OCI-M2 (cell line): Measurements from ENCODE around the gene RTP2.
"Not testable (repeated sequence)": the region's sequence is repeated elsewhere in the genome, so short reads cannot be mapped to it uniquely, and the experiment has no call there.

Experiments
- DNase-seq: peaks from one replicate; lab custom pipeline; 2025; ENCODE audit not compliant: unreplicated experiment; lab: John Stamatoyannopoulos, UW

RTP2 gene

GRCh38 chr3:187717572-187717971 is 15.2 kb upstream of the RTP2 start:
- DNase-seq: no peak

DNA sequence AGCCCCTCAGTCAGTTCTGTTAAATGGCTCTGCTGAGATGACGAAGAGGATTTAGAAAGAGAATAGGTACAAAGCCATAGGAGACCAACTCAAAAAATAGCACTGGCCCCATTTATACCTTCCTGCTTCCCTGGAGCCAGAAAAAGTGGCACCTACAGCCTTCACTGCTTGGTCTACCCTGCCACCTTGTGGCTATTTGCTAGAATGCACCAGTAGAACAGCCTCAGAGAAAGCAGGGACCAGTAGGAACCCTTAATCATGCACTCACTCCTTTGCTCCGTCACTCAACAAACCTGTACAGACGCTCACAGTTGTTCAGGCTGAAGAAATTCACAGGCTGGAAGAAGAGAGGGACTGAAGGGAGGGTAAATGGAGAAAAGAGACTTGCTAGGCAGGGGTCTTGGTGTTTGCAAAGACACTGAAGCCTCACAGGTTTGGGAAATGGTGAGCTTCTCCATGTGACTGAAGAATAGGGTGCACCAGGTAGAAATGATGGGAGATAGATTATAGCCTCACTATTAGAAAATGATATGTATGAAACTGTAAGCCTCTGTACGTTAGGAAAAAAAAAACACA is 12.1 kb upstream of the RTP2 start:
- peak; percentile 37 for DNase-seq

GRCh38 chr3:187713504-187713903 is 11.1 kb upstream of the RTP2 start:
- no peak for DNase-seq

GRCh38 chr3:187709155-187709554 is 6.8 kb upstream of the RTP2 start:
- no peak for DNase-seq

DNA sequence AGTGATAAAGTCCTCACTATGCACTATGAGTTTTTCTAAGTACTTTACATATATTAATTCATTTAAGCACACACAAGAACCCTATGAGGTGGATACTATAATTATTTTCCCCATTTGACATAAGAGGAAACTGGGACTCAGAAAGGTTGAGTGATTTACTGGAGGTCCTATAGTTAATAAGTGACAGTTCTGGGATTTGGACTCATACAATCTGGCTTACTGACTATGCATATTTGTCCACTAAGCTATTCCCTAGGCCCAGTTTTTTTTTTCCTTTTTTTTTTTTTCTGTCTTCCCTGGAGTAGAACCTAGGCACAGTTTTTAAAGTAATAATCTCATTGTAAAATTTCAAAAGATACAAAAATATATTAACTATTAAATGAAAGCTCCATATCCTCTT is 6.3 kb upstream of the RTP2 start:
- DNase-seq: no peak

GRCh38 chr3:187706971-187707370 is 4.6 kb upstream of the RTP2 start:
- no peak for DNase-seq

GRCh38 chr3:187705164-187705563 is 2.8 kb upstream of the RTP2 start:
- no peak for DNase-seq

- DNase-seq: no peak
Observed at GRCh38 chr3:187700249-187700648, 2.1 kb downstream of the RTP2 start.

DNA sequence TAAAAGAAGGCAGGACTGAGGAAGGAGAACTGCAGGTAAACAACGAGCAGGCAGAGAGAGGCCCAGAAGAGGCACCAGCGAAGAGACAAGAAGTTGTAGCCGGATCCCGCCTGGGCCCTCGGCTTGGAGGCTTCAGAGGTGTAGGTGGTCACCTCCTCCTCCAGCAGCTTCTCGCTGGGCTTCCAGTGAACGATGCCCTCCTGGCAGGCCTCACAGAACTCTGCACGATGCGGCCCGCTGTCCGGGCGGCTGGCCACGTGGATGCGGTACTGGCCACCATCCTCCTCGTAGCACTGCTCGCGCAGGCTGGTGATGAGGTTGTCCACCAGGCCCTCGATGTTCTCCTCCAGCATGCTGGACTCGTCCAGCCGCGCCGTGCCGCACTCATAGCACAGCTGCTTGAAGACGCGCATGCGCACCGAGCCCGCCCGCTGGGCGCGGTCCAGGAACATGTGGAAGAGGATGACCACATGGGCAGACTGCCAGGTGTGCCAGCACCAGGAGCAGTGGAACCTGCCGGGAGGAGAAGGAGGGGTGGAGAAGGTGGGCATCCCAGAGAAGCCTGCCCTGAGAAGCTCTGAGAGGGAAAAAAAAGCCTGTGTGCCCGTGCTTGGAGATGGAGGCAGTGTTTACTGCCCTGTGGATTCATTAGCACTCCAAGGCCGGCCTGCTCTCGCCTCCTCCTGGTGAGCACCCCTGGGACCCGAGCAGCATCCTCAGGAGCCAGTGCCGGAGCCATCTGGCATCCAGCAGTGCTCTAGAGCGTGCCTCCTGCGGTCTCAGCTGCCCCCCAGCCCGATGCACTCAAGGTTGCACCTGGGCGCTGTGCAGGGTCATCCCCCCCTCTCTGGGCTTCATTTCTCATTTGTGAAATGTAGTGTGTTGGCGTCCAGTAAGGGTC is 3.6 kb downstream of the RTP2 start:
- DNase-seq: no peak

GRCh38 chr3:187696021-187696420 is 6.3 kb downstream of the RTP2 start:
- DNase-seq: no peak

- no peak for DNase-seq
Observed at GRCh38 chr3:187695449-187695848, 6.9 kb downstream of the RTP2 start.

DNA sequence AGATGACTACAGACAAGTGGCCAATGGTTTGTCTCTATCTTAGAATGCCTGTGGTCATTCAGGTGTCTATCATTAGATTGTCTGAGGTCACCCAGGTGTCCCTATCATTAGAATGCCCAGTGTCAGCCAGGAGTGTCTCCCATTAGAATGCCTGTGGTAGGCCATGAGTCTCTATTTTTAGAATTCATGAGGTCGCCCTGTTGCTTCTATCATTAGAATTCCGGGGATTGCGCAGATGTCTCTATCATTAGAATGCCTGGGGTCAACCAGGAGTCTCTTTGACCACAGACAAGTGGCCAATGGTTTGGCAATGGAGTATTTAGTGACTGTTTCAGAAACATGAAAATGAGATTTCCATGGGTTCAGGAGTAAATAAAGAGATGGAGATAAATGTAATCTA is 7.6 kb downstream of the RTP2 start:
- no peak for DNase-seq

- DNase-seq: no peak
Observed at GRCh38 chr3:187693431-187693830, 8.9 kb downstream of the RTP2 start.

DNA sequence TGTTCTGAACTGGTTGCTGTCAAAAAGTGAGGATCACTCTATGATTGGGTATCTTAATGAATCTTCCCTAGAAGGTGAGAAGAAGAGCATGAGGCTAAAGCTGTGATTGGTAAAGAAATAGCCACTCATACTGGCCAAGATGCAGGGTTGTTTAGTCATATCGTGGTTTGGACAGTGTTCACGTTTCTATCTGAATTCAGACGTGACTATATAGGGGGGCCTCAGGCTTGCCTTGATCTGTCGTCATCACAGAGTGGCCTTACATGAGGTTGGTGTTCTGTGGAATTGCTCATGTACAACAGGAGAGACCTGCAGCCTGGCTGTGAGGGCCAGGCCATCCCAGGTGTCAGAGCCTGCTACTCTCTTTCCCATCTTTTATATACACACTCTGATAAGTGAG is 12.4 kb downstream of the RTP2 start:
- DNase-seq: no peak

DNA sequence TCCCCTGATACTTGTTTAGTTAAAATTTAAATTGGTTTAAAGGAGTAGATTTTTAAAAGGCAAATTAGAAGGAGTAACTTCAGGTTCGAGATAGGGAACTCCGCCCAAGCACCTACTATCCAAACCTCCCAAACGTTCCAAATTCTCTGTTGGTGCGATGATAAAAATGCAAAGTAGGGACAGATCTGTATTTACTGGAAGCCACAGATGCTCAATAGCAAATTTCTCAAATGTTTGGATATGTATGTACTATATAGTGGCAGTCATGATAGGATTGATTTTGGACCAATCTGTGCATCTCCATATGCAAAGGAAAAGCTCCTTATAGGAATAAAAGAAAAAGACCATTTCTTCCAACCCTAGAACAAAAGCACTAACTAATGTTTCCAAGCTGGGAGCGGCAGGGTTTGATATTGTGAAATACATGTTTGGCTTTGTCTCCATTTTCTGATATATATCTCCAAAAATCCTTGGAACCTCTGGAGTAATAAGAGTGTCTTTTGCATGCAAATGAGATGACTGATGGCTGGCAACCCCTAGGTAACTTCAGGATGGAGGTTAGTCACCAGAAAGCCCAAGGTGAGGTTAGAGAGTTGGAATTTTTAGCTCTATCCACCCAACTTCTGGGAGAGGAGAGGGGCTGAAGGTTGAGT is 15.6 kb downstream of the RTP2 start:
- no peak for DNase-seq

DNA sequence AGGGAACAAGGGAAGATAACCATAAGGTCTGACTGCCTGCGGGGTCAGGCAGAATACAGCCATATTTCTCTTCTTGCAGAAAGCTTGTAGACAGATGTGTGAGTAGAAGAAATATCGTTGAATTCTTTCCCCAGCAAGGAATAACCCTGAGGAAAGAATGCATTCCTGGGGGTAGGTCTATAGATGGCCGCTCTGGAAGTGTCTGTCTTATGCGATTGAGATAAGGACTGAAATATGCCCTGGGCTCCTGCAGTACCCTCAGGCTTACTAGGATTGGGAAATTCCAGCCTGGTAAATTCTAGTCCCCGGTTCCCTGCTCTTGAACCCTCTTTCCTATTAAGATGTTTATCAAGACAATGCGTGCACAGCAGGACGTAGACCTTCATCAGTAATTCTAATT is 16.4 kb downstream of the RTP2 start:
- DNase-seq: no peak

- no peak for DNase-seq
Observed at GRCh38 chr3:187684880-187685279, 17.5 kb downstream of the RTP2 start.

- DNase-seq: no peak
Observed at GRCh38 chr3:187684444-187684843, 17.9 kb downstream of the RTP2 start.

DNA sequence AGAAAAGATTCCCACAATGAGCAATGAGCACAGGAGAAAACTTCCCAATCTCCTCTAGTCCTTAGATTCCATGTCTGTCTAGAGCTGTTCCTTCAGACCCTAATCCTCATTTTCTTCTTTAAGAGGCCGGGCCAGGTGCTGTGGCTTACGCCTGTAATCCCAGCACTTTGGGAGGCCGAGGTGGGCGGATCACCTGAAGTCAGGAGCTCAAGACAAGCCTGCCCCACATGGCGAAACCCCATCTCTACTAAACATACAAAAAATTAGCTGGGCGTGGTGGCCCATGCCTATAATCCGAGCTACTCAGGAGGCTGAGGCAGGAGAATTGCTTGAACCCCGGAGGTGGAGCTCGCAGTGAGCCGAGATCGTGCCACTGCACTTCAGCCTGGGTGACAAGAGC is 20.6 kb downstream of the RTP2 start:
- not testable (repeated sequence) for DNase-seq

- peak; percentile 1 for DNase-seq
Observed at GRCh38 chr3:187679638-187680396, 22.5 kb downstream of the RTP2 start.

GRCh38 chr3:187678726-187679268 is 23.6 kb downstream of the RTP2 start:
- peak; percentile 3 for DNase-seq
